B cell (primary cell): ENCODE measurements around the gene EEF2KMT.
"Not testable (repeated sequence)": the region's sequence is repeated elsewhere in the genome, so short reads cannot be mapped to it uniquely, and the experiment has no call there.

Source experiments
- CTCF ChIP-seq: fragments of 200-600 bp; IDR thresholded peaks from one replicate; pipeline ENCODE4 v1.8.0; 2022; ENCODE audit warnings: antibody characterized with exemption, mild to moderate bottlenecking
- EZH2 ChIP-seq: IDR thresholded peaks from 2 replicates; pipeline ENCODE4 v1.6.1; 2012; ENCODE audit warnings: borderline replicate concordance, low read depth, mild to moderate bottlenecking, moderate library complexity, low read length; ENCODE audit not compliant: insufficient read depth, poor library complexity, severe bottlenecking

GRCh38 chr16:5095145-5095830 is 2.3 kb downstream of the EEF2KMT start:
- TF ChIP-seq CTCF, EZH2: not testable (repeated sequence)
